Neuronal stem cell (in vitro differentiated cells): ENCODE data around the gene CASP10.

Experiments used
- DNase-seq: peaks from one replicate; pipeline ENCODE4 v3.0.0-alpha.2; 2013; ENCODE audit warnings: low spot score
- H2AFZ ChIP-seq: one replicate; pipeline ENCODE4 v1.6.1; 2013; ENCODE audit warnings: mild to moderate bottlenecking, low read length, inconsistent platforms
- H2AK5ac ChIP-seq: 2 replicates; pipeline ENCODE4 v1.6.1; 2013; ENCODE audit warnings: low read depth, mild to moderate bottlenecking, inconsistent platforms, low read length, moderate library complexity, mixed read lengths
- H2BK120ac ChIP-seq: 2 replicates; pipeline ENCODE4 v1.6.1; 2013; ENCODE audit warnings: low read depth, mild to moderate bottlenecking, inconsistent platforms, low read length, moderate library complexity, mixed read lengths
- H2BK12ac ChIP-seq: one replicate; pipeline ENCODE4 v1.6.1; 2013; ENCODE audit warnings: low read length, inconsistent platforms
- H2BK15ac ChIP-seq: 2 replicates; pipeline ENCODE4 v1.6.1; 2013; ENCODE audit warnings: mild to moderate bottlenecking, low read length, inconsistent platforms, mixed read lengths
- H2BK5ac ChIP-seq: one replicate; pipeline ENCODE4 v1.6.1; 2013; ENCODE audit warnings: inconsistent platforms, mild to moderate bottlenecking, low read length, moderate library complexity
- H3K14ac ChIP-seq: one replicate; pipeline ENCODE4 v1.6.1; 2013; ENCODE audit warnings: low read length, inconsistent platforms
- H3K18ac ChIP-seq: 2 replicates; pipeline ENCODE4 v1.6.1; 2013; ENCODE audit warnings: low read length, inconsistent platforms
- H3K23ac ChIP-seq: 2 replicates; pipeline ENCODE4 v1.6.1; 2013; ENCODE audit warnings: low read depth, mild to moderate bottlenecking, mixed read lengths, low read length, inconsistent platforms; ENCODE audit not compliant: poor library complexity
- H3K27ac ChIP-seq: replicated peaks from 3 replicates; pipeline ENCODE4 v1.5.1; 2013; ENCODE audit warnings: low read length, inconsistent platforms
- H3K27me3 ChIP-seq, 3 experiments: 2 replicates each; pipeline ENCODE4 v1.6.1; 2013; ENCODE audit warnings: low read length in 3 of 3, mild to moderate bottlenecking in 2 of 3, inconsistent platforms in 1 of 3, low read depth in 1 of 3, mixed read lengths in 1 of 3, moderate library complexity in 1 of 3; ENCODE audit not compliant: control insufficient read depth in 3 of 3, insufficient read depth in 3 of 3
- H3K36me3 ChIP-seq, 2 donors: replicated peaks in 1 of 2; 2 replicates each; pipeline ENCODE4 v1.6.1; 2013; ENCODE audit warnings: low read length in 2 of 2; ENCODE audit not compliant: control insufficient read depth in 2 of 2, insufficient read depth in 2 of 2
- H3K4ac ChIP-seq: 2 replicates; pipeline ENCODE4 v1.6.1; 2013; ENCODE audit warnings: inconsistent platforms, mild to moderate bottlenecking, low read length, moderate library complexity
- H3K4me1 ChIP-seq, 2 donors: 1 replicate in 1 of 2; 2 replicates in 1 of 2; pipeline ENCODE4 v1.6.1; 2013; ENCODE audit warnings: low read length in 2 of 2, low read depth in 1 of 2; ENCODE audit not compliant: control insufficient read depth in 2 of 2, insufficient read depth in 1 of 2
- H3K4me2 ChIP-seq: one replicate; pipeline ENCODE4 v1.6.1; 2013; ENCODE audit warnings: mild to moderate bottlenecking, low read length, inconsistent platforms; ENCODE audit not compliant: insufficient read depth, poor library complexity, severe bottlenecking
- H3K4me3 ChIP-seq, 2 donors: 2 replicates each; pipeline ENCODE4 v1.5.1; 2013; ENCODE audit warnings: low read length in 2 of 2, mild to moderate bottlenecking in 2 of 2, inconsistent platforms in 1 of 2, moderate library complexity in 1 of 2
- H3K79me1 ChIP-seq: one replicate; pipeline ENCODE4 v1.6.1; 2013; ENCODE audit warnings: low read depth, mild to moderate bottlenecking, inconsistent platforms, low read length, moderate library complexity
- H3K9ac ChIP-seq: one replicate; pipeline ENCODE4 v1.6.1; 2013; ENCODE audit warnings: mild to moderate bottlenecking, low read depth, low read length, inconsistent platforms; ENCODE audit not compliant: poor library complexity
- H3K9me3 ChIP-seq, 2 donors: replicated peaks in 1 of 2; 2 replicates each; pipeline versions ENCODE3 to v1.6.1; 2013; ENCODE audit warnings: low read length in 2 of 2, mild to moderate bottlenecking in 2 of 2, inconsistent platforms in 1 of 2, low read depth in 1 of 2, mixed read lengths in 1 of 2, moderate library complexity in 1 of 2; ENCODE audit not compliant: control insufficient read depth in 2 of 2, insufficient read depth in 1 of 2
- H4K8ac ChIP-seq: one replicate; pipeline ENCODE4 v1.6.1; 2013; ENCODE audit warnings: low read depth, mild to moderate bottlenecking, inconsistent platforms, low read length, moderate library complexity
- H4K91ac ChIP-seq: one replicate; pipeline ENCODE4 v1.6.1; 2013; ENCODE audit warnings: low read length, low read depth, mild to moderate bottlenecking, inconsistent platforms; ENCODE audit not compliant: poor library complexity
- WGBS, 2 donors: extraction: QIAGEN DNeasy Blood & Tissue Kit; methylation state at CpG; one replicate each; pipeline ENCODE4 v1.1.7; 2013; ENCODE audit warnings: missing lambda C conversion rate in 2 of 2, mixed read lengths in 1 of 2; ENCODE audit not compliant: insufficient read length in 2 of 2, insufficient replicate concordance in 1 of 2; ENCODE audit errors: extremely low coverage in 2 of 2; 5-methylcytosine and 5-hydroxymethylcytosine counted together

The CASP10 gene

DNA sequence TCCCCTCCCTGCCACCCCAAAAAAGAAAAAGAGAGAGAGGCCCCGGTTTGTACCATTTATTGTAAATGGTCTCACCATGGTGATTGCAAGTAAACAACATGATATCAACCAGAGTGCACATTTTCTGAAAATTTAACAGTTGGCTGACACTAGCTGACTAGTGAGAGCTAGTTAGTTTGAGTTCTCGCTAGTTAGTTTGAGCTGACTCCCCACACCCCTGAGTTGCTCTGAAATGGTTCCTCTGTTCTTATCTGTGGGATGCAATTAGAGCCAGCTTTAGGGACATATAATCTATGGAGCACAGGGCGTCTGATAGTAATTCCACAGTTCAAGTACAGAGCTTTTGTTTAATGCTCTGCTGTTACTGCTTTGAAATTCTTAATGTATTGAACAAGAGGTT is 13.1 kb downstream of the CASP10 start:
- Histone ChIP-seq H3K79me1 (no peaks in the 10 kb centered on the region), H3K36me3 (no peaks in the 10 kb centered on the region), H3K18ac (no peak overlapping the region), H3K27me3 (no peaks in the 10 kb centered on the region), H3K14ac (no peak overlapping the region), H3K9me3 (no peaks in the 10 kb centered on the region), H2BK12ac (no peak overlapping the region), H4K8ac (no peak overlapping the region), H2BK5ac (no peak overlapping the region), H3K4me1 (no peaks in the 10 kb centered on the region), H2AFZ (no peak overlapping the region), H4K91ac (no peak overlapping the region), H3K4me3 (no peak overlapping the region), H2BK120ac (no peak overlapping the region), H3K4ac (no peak overlapping the region), H2BK15ac (no peak overlapping the region), H3K4me2 (no peak overlapping the region), H2AK5ac (no peak overlapping the region), H3K23ac (no peak overlapping the region), H3K27ac (no peak overlapping the region), H3K9ac (no peak overlapping the region)
- DNase-seq, result no peak
- no CpG with 5 or more reads among the region's 3 CpGs for WGBS, 2 donors

DNA sequence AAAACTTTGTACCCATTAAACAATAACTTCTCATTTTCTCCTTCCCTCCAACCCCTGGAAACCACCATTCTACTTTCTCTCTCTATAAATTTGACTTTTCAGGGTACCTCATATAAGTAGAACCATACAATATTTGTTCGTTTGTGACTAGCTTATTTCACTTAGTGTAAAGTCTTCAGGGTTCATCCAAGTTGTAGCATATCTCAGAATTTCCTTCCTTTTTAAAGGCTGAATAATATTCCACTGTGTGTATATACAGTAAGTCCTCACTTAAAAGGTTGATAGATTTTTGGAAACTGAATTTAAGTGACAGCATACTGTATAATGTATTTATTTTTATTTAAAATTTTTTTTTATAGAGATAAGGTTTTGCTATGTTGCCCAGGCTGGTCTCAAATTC is 13.9 kb downstream of the CASP10 start:
- Histone ChIP-seq H2BK120ac (no peak overlapping the region), H3K4me2 (no peak overlapping the region), H3K9ac (no peak overlapping the region), H2AK5ac (no peak overlapping the region), H3K9me3 (no peaks in the 10 kb centered on the region), H4K8ac (no peak overlapping the region), H2BK15ac (no peak overlapping the region), H4K91ac (no peak overlapping the region), H3K79me1 (no peaks in the 10 kb centered on the region), H3K27me3 (no peaks in the 10 kb centered on the region), H2BK5ac (no peak overlapping the region), H3K23ac (no peak overlapping the region), H2BK12ac (no peak overlapping the region), H3K36me3 (no peaks in the 10 kb centered on the region), H3K14ac (no peak overlapping the region), H3K27ac (no peak overlapping the region), H3K4me1 (no peaks in the 10 kb centered on the region), H3K4me3 (no peak overlapping the region), H2AFZ (no peak overlapping the region), H3K4ac (no peak overlapping the region), H3K18ac (no peak overlapping the region)
- no peak for DNase-seq
- no CpG with 5 or more reads among the region's 1 CpG for WGBS, 2 donors

DNA sequence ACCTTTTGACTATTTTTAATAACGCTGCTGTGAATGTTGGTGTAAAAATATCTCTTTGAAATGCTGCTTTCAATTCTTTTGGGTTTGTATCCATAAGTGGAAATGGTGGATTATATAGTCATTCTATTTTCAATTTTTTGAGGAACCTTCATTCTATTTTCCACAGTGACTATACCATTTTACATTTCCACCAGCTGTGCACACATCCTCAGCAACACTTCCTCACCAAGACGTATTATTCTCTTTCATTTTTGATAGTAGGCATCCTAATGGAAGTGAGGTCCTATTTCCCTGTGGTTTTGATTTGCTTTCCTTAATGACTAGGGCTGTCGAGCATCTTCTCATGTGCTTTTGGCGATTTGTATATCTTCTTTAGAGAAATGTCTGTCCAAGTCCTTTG is 14.8 kb downstream of the CASP10 start:
- Histone ChIP-seq H3K4me3 (no peak overlapping the region), H3K14ac (no peak overlapping the region), H2AFZ (no peak overlapping the region), H3K9me3 (no peaks in the 10 kb centered on the region), H2BK15ac (no peak overlapping the region), H3K23ac (no peak overlapping the region), H3K9ac (no peak overlapping the region), H3K79me1 (no peaks in the 10 kb centered on the region), H4K91ac (no peak overlapping the region), H3K4ac (no peak overlapping the region), H3K27me3 (no peaks in the 10 kb centered on the region), H4K8ac (no peak overlapping the region), H3K18ac (no peak overlapping the region), H2BK5ac (no peak overlapping the region), H2BK12ac (no peak overlapping the region), H2AK5ac (no peak overlapping the region), H3K36me3 (no peaks in the 10 kb centered on the region), H2BK120ac (no peak overlapping the region), H3K27ac (no peak overlapping the region), H3K4me1 (no peaks in the 10 kb centered on the region), H3K4me2 (no peak overlapping the region)
- WGBS, 2 donors, result no CpG with 5 or more reads among the region's 4 CpGs
- DNase-seq, result no peak

DNA sequence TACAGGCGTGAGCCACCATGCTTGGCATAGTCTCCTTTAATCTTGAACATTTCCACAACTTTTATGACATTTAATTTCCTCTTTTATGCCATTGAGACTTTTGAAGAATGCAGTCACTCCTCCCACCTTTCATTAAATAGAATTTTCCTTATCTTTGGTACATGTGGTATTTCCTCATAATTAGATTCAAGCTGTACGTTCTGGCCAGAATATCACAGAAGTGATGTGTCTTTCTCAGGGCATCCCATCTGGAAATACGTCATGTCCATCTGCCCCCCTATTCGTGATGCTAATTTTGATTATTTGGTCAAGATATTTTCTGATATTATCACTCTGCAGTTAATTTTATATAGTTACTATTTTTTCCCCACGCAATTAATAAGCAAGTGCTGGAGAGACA is 16.9 kb downstream of the CASP10 start:
- Histone ChIP-seq H3K36me3 (no peaks in the 10 kb centered on the region), H2BK120ac (no peak overlapping the region), H3K18ac (no peak overlapping the region), H3K9ac (no peak overlapping the region), H3K4me2 (no peak overlapping the region), H3K23ac (no peak overlapping the region), H2BK12ac (no peak overlapping the region), H3K4me1 (peaks cover 0 to 2% of the 10 kb centered on the region in 2 donors), H3K9me3 (no peaks in the 10 kb centered on the region), H4K91ac (no peak overlapping the region), H3K79me1 (no peaks in the 10 kb centered on the region), H2BK15ac (no peak overlapping the region), H3K14ac (no peak overlapping the region), H3K4ac (no peak overlapping the region), H2AFZ (no peak overlapping the region), H2AK5ac (no peak overlapping the region), H2BK5ac (no peak overlapping the region), H3K27me3 (peaks cover 0 to 4% (median 0%) of the 10 kb centered on the region in 3 experiments), H3K4me3 (no peak overlapping the region), H3K27ac (no peak overlapping the region), H4K8ac (no peak overlapping the region)
- no peak for DNase-seq
- WGBS, 2 donors, result no CpG with 5 or more reads among the region's 5 CpGs
